SJSA1 (cell line): Measurements from ENCODE around the gene DYRK1A. TPM values are rescaled to one million over a fixed set of nuclear protein-coding genes. Genes with fewer than 3 reads are reported as not detected.
"Not testable (repeated sequence)": the region's sequence is repeated elsewhere in the genome, so short reads cannot be mapped to it uniquely, and the experiment has no call there.

Experiments
- DNase-seq, 2 experiments: peaks; one replicate each; pipeline ENCODE4 v3.0.0-alpha.2; 2015 to 2020; ENCODE audit warnings: low spot score in 2 of 2, low read depth in 1 of 2
- H3K27ac ChIP-seq: fragments of 250-450 bp; sonication (Bioruptor Pico); 2 replicates; pipeline ENCODE4 v1.5.1; 2020; ENCODE audit warnings: mild to moderate bottlenecking, moderate library complexity
- H3K27me3 ChIP-seq: fragments of 250-450 bp; sonication (Bioruptor Pico); replicated peaks from 2 replicates; pipeline ENCODE4 v1.5.1; 2020; ENCODE audit warnings: mild to moderate bottlenecking, moderate library complexity
- H3K36me3 ChIP-seq: fragments of 250-450 bp; sonication (Bioruptor Pico); 2 replicates; pipeline ENCODE4 v1.5.1; 2020; ENCODE audit warnings: mild to moderate bottlenecking
- H3K4me1 ChIP-seq: fragments of 250-450 bp; sonication (Bioruptor Pico); replicated peaks from 2 replicates; pipeline ENCODE4 v1.6.1; 2021; ENCODE audit warnings: mild to moderate bottlenecking
- H3K4me3 ChIP-seq: fragments of 250-450 bp; sonication (Bioruptor Pico); 2 replicates; pipeline ENCODE4 v1.5.1; 2020; ENCODE audit warnings: mild to moderate bottlenecking
- H3K9me3 ChIP-seq: fragments of 250-450 bp; sonication (Bioruptor Pico); replicated peaks from 2 replicates; pipeline ENCODE4 v1.5.1; 2020; ENCODE audit warnings: mild to moderate bottlenecking
- total RNA-seq: library from RNA; depleted of rRNA; stranded (reverse); fragments of >200 nt; shearing (Covaris generic); gene quantifications from 2 replicates; pipeline ENCODE4 v1.2.3, GENCODE V29; 2014

The DYRK1A gene
- total RNA-seq, 1 experiment from 2014 or later = 51.3 TPM

- no peak overlapping the region for H3K4me3 ChIP-seq
Observed at GRCh38 chr21:37521658-37522057, 155.1 kb downstream of the DYRK1A start.

GRCh38 chr21:37522641-37523295, 156.2 kb downstream of the DYRK1A start:
- Histone ChIP-seq H3K27me3 (no peaks in the 10 kb centered on the region), H3K4me3 (no peak overlapping the region), H3K36me3 (no peaks in the 10 kb centered on the region), H3K27ac (no peak overlapping the region), H3K4me1 (peaks cover 9% of the 10 kb centered on the region), H3K9me3 (no peaks in the 10 kb centered on the region)
- no peak for DNase-seq

More at GRCh38 chr21:37521658-37522057, 155.1 kb downstream of the DYRK1A start:
- H3K9me3 ChIP-seq = no peaks in the 10 kb centered on the region
- no peaks in the 10 kb centered on the region for H3K27me3 ChIP-seq
- peaks cover 9% of the 10 kb centered on the region for H3K4me1 ChIP-seq
- no peak for DNase-seq
- H3K36me3 ChIP-seq = peaks cover 5% of the 10 kb centered on the region
- H3K27ac ChIP-seq = no peak overlapping the region

- DNase-seq, H3K36me3 ChIP-seq, H3K4me3 ChIP-seq, H3K9me3 ChIP-seq, H3K27ac ChIP-seq, H3K27me3 ChIP-seq, H3K4me1 ChIP-seq: not testable (repeated sequence)
Observed at GRCh38 chr21:37524944-37525343, 158.4 kb downstream of the DYRK1A start.

GRCh38 chr21:37525810-37526209, 159.2 kb downstream of the DYRK1A start:
- H3K9me3 ChIP-seq = no peaks in the 10 kb centered on the region
- H3K27ac ChIP-seq = no peak overlapping the region
- DNase-seq = peak in 1 of 2 experiments; percentile 21
- no peaks in the 10 kb centered on the region for H3K36me3 ChIP-seq
- H3K27me3 ChIP-seq = no peaks in the 10 kb centered on the region
- no peak overlapping the region for H3K4me3 ChIP-seq
- H3K4me1 ChIP-seq = peaks cover 9% of the 10 kb centered on the region

GRCh38 chr21:37527103-37527502, 160.5 kb downstream of the DYRK1A start:
- Histone ChIP-seq H3K36me3 (no peaks in the 10 kb centered on the region), H3K27ac (no peak overlapping the region), H3K9me3 (no peaks in the 10 kb centered on the region), H3K4me3 (no peak overlapping the region), H3K4me1 (peaks cover 9% of the 10 kb centered on the region), H3K27me3 (no peaks in the 10 kb centered on the region)
- DNase-seq = no peak

GRCh38 chr21:37527716-37528115, 161.1 kb downstream of the DYRK1A start:
- no peaks in the 10 kb centered on the region for H3K36me3 ChIP-seq
- H3K4me3 ChIP-seq = no peak overlapping the region
- peaks cover 9% of the 10 kb centered on the region for H3K4me1 ChIP-seq
- H3K27ac ChIP-seq = no peak overlapping the region
- no peaks in the 10 kb centered on the region for H3K9me3 ChIP-seq
- DNase-seq = no peak
- no peaks in the 10 kb centered on the region for H3K27me3 ChIP-seq

- no peaks in the 10 kb centered on the region for H3K9me3 ChIP-seq
- H3K4me1 ChIP-seq = peaks cover 9% of the 10 kb centered on the region
- no peaks in the 10 kb centered on the region for H3K27me3 ChIP-seq
- DNase-seq = no peak
- H3K36me3 ChIP-seq = no peaks in the 10 kb centered on the region
- no peak overlapping the region for H3K27ac ChIP-seq
- no peak overlapping the region for H3K4me3 ChIP-seq
Observed at GRCh38 chr21:37528150-37528937, 161.8 kb downstream of the DYRK1A start.

- Histone ChIP-seq H3K27me3 (0 out of 2 replicates have a peak, but pooled peaks cover 2% of the 10 kb centered on the region), H3K27ac (no peak overlapping the region), H3K9me3 (no peaks in the 10 kb centered on the region), H3K36me3 (no peaks in the 10 kb centered on the region), H3K4me1 (peaks cover 9% of the 10 kb centered on the region), H3K4me3 (no peak overlapping the region)
- no peak for DNase-seq
Observed at GRCh38 chr21:37529649-37530048, 163.1 kb downstream of the DYRK1A start.

- Histone ChIP-seq H3K27ac (no peak overlapping the region), H3K27me3 (0 out of 2 replicates have a peak, but pooled peaks cover 2% of the 10 kb centered on the region), H3K4me3 (no peak overlapping the region), H3K4me1 (peaks cover 3% of the 10 kb centered on the region), H3K9me3 (no peaks in the 10 kb centered on the region), H3K36me3 (no peaks in the 10 kb centered on the region)
- DNase-seq = no peak
Observed at GRCh38 chr21:37530901-37531351, 164.4 kb downstream of the DYRK1A start.

- 0 out of 2 replicates have a peak, but pooled peaks cover 2% of the 10 kb centered on the region for H3K27me3 ChIP-seq
- no peak for DNase-seq
- H3K36me3 ChIP-seq = no peaks in the 10 kb centered on the region
- H3K4me3 ChIP-seq = no peak overlapping the region
- no peaks in the 10 kb centered on the region for H3K4me1 ChIP-seq
- no peak overlapping the region for H3K27ac ChIP-seq
- peaks cover 4% of the 10 kb centered on the region; the same call in 1 of the 2 replicates for H3K9me3 ChIP-seq
Observed at GRCh38 chr21:37531431-37531932, 164.9 kb downstream of the DYRK1A start.

- Histone ChIP-seq H3K4me1 (0 out of 2 replicates have a peak, but pooled peaks cover 3% of the 10 kb centered on the region), H3K27ac (no peak overlapping the region), H3K36me3 (no peaks in the 10 kb centered on the region), H3K9me3 (peaks cover 5% of the 10 kb centered on the region; the same call in 1 of the 2 replicates), H3K4me3 (no peak overlapping the region), H3K27me3 (0 out of 2 replicates have a peak, but pooled peaks cover 2% of the 10 kb centered on the region)
- no peak for DNase-seq
Observed at GRCh38 chr21:37532868-37533780, 166.6 kb downstream of the DYRK1A start.

GRCh38 chr21:37534431-37534830, 167.9 kb downstream of the DYRK1A start:
- Histone ChIP-seq H3K27me3 (0 out of 2 replicates have a peak, but pooled peaks cover 2% of the 10 kb centered on the region), H3K36me3 (no peaks in the 10 kb centered on the region)

GRCh38 chr21:37535130-37535529, 168.6 kb downstream of the DYRK1A start:
- no peak for DNase-seq
- H3K9me3 ChIP-seq = peaks cover 5% of the 10 kb centered on the region; the same call in 1 of the 2 replicates
- 0 out of 2 replicates have a peak, but pooled peaks cover 2% of the 10 kb centered on the region for H3K27me3 ChIP-seq
- no peak overlapping the region for H3K27ac ChIP-seq
- H3K4me1 ChIP-seq = 0 out of 2 replicates have a peak, but pooled peaks cover 3% of the 10 kb centered on the region
- no peaks in the 10 kb centered on the region for H3K36me3 ChIP-seq
- no peak overlapping the region for H3K4me3 ChIP-seq

More at GRCh38 chr21:37534431-37534830, 167.9 kb downstream of the DYRK1A start:
- Histone ChIP-seq H3K27ac (no peak overlapping the region), H3K9me3 (peaks cover 5% of the 10 kb centered on the region; the same call in 1 of the 2 replicates), H3K4me1 (0 out of 2 replicates have a peak, but pooled peaks cover 3% of the 10 kb centered on the region), H3K4me3 (no peak overlapping the region)
- DNase-seq = no peak
